Mucosa of stomach (tissue), 1 donor: ENCODE data around the gene STRC.
"Not testable (repeated sequence)": the region's sequence is repeated elsewhere in the genome, so short reads cannot be mapped to it uniquely, and the experiment has no call there.

Experiments used
- H3K27me3 ChIP-seq: one replicate; pipeline ENCODE4 v1.7.0; 2013; ENCODE audit warnings: mild to moderate bottlenecking, low read length; ENCODE audit not compliant: control insufficient read depth, insufficient read depth
- H3K36me3 ChIP-seq: one replicate; pipeline ENCODE4 v1.7.0; 2013; ENCODE audit warnings: low read length; ENCODE audit not compliant: control insufficient read depth, insufficient read depth
- H3K4me1 ChIP-seq: one replicate; pipeline ENCODE4 v1.7.0; 2013; ENCODE audit warnings: mild to moderate bottlenecking, low read length; ENCODE audit not compliant: control insufficient read depth, insufficient read depth
- H3K4me3 ChIP-seq: one replicate; pipeline ENCODE4 v1.7.0; 2013; ENCODE audit warnings: low read length
- H3K9ac ChIP-seq: one replicate; pipeline ENCODE4 v1.7.0; 2013; ENCODE audit warnings: mild to moderate bottlenecking, low read length, moderate library complexity
- H3K9me3 ChIP-seq: one replicate; pipeline ENCODE4 v1.7.0; 2013; ENCODE audit warnings: mild to moderate bottlenecking, low read length, moderate library complexity; ENCODE audit not compliant: control insufficient read depth
- donor health status: Pancreatic carcinoma.

STRC gene

DNA sequence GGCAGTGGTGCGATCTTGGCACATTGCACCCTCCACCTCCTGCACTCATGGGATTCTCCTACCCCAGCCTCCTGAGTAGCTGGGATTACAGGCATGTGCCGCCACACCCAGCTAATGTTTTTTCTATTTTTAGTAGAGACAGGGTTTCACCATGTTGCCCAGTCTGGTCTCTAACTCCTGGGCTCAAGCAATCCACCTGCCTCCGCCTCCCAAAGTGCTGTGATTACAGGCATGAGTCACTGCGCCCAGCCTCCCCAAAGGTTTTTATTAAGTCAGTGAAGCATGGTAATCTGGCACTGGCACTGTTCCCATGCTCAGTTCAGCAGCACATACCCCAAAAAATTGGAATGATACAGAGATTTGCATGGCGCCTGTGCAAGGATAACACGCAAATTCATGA, 16.4 kb downstream of the STRC start:
- H3K27me3 ChIP-seq, H3K4me1 ChIP-seq, H3K9me3 ChIP-seq, H3K9ac ChIP-seq, H3K4me3 ChIP-seq, H3K36me3 ChIP-seq: not testable (repeated sequence)

DNA sequence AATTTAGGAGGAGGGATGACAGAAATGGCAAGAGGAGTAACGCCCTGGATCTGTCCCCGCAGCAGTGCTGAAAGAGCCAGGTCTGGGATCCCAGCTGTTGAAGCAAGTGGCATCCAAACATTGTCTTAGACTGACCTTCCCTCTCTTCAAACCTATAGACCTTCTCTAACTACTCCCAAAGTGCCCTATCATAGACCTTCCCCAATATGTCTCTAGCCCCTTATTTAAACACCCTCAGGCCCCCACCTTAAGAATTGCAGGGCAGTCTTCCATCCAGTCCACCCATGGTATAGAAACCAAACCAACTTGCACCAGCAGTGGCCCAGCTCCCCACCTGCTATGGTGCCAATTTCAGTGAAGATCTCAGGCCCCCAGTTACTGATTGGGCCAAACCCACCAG, 18.4 kb downstream of the STRC start:
- not testable (repeated sequence) for H3K36me3 ChIP-seq, H3K4me1 ChIP-seq, H3K27me3 ChIP-seq, H3K9ac ChIP-seq, H3K4me3 ChIP-seq, H3K9me3 ChIP-seq

DNA sequence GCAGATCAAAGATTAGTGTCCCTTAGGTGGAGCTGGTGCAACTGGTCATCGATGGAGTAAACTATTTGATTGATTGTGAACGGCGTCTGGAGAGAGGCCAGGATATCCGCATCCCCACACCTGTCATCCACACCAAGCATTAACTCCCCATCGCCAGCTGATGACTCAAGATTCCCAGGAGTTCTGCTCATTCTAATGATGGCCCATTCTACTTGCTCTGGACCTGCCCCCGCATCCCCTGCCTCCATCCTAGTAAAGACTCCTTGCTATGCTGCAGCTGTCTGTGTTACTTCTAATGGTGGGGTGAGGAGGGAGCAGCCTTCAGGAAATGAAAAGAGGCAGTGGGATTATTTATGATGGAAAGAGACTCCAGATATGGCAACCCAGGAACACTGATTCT, 19.5 kb downstream of the STRC start:
- not testable (repeated sequence) for H3K27me3 ChIP-seq, H3K4me1 ChIP-seq, H3K36me3 ChIP-seq, H3K9me3 ChIP-seq, H3K9ac ChIP-seq, H3K4me3 ChIP-seq

DNA sequence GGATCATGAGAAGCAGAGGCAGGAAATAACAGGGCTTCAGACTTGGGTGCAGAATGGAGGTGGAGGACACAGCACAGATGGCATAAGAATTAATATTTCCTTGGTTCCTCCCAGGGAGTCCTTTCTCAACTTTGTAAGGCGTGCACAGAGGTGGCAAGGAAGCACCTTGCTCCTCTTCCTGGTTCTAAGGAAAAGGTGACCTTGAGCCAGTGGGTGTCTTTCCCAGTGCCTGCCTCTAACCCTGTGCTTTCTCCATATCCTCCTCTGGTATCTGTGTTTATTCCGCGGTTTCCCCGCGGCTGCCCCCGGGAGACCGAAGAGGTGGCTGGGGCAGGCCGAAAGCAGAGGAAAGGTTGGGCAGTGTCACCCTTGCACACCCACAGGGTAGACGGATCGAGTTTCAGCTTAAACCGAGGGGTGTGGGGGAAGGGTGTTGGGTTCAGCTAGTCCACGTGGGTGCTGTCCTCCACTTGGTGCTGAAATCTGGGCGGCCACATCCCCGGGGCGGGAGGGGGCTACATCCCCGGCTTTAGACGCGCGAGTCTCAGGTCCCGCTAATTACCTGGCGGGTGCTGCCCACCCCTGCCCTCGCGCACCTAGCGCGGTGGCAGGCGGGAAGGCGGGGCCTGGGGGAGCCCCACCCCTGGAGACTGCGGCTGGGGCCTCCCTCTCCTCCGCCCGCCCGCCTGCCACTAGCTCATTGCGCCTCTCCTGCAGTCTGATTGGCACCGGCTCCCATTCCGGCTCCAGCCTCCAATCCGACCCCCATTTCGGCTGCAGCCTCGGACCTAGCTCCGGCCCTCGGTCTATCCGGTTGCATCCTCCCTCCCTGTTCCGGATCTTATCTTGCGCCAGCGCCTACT, 25.0 kb downstream of the STRC start, which contains the start of gene CKMT1B:
Gene CKMT1B (plus strand): TSS at position 700 of the 863 bp plus-strand sequence. CDS start 192 bp downstream, outside the sequence.
- not testable (repeated sequence) for H3K9ac ChIP-seq, H3K9me3 ChIP-seq, H3K27me3 ChIP-seq, H3K4me1 ChIP-seq, H3K36me3 ChIP-seq, H3K4me3 ChIP-seq

DNA sequence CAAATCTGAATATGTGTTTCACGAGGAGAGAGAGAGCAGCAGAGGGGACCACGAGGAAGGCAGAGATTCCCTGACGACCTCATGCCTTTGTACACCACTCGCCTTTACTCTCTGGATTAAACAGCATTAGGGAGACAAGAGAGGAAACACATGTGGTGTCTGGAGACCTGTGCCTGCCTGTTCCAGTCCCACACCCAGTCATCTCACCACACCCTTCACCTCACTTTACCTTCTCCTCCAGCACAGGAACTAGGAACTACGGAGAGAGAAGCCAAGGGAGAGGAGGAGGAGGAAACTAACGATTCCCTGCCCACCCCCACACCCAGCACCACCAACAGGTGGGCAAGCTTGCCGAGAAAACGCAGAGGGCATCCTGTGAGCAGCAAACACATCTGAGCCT, 25.8 kb downstream of the STRC start:
- not testable (repeated sequence) for H3K27me3 ChIP-seq, H3K4me3 ChIP-seq, H3K9me3 ChIP-seq, H3K9ac ChIP-seq, H3K36me3 ChIP-seq, H3K4me1 ChIP-seq

DNA sequence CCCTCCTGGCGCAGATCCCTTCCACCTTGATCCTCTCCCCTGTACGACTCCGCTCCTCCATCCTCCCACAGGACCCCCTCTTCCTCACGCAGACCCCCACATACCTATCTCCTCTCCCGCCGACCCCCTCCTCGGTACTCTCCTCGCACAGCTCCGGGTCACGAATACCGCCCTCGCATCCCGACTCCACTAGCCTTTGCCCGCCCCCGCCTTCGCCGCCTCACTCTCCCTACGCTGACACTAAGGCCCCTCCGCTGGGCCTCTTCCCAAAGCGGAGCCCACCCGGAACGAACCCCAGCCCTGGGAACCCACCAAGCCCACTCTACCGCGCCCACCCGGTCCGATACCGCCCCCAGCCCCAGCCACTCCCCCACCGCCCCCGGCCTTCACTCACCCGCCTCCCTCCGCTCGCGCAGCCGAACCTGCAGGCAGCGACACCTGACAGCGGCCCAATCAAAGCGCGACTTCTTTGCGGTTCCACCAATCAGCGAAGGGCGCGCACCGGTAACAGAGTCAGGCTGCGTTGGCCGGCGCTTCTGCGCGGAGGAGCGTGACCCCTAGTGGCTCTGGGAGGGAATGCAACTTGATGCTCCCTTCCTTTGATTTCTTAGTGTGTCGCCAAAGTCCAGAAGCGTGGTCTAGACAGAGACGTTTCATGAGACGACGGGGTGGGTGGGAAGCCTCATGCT, 28.7 kb downstream of the STRC start, which contains the start of gene PPIP5K1:
Gene PPIP5K1 (minus strand): TSS at position 431 of the 689 bp plus-strand sequence. CDS start 5,704 bp downstream, outside the sequence.
- not testable (repeated sequence) for H3K36me3 ChIP-seq, H3K4me3 ChIP-seq, H3K4me1 ChIP-seq, H3K9me3 ChIP-seq, H3K9ac ChIP-seq, H3K27me3 ChIP-seq

DNA sequence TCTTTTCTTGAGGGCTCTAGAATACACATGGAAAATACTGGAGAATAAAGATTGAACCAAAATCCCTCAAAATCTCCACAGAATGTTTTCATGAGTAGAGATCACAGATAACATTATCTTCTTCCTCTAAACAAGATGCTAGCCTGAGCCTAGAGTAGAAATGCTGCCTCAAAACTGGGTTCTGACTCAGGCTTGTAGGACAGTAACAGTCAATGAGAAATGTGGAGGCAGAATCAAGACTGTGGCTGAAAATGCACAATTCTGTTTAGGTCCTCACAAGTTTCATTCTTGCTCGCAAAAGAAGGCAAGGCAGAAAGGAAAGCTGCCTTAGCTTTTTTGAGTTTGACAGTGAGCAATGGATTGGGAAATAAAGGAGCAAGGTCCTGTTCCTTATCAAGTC, 44.0 kb downstream of the STRC start:
- not testable (repeated sequence) for H3K4me3 ChIP-seq

DNA sequence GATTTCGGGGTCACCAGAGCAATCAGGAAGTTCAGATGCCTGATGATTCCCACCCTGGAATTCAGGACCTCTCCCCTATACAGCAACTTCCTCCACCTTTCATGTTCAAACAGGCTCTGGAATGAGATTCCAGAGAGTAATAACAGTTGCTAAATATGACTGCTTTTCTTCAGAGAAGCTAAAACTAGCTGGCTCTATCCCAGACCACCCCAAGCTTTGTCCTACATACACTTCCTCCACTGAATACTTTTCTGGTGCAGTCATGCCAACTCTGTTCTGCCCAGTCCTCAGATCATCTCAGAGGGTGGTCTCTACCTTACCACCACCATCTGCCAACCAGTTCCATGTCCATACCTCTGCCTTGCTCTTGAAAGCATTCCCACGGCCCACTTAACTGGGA, 52.0 kb downstream of the STRC start:
- H3K4me3 ChIP-seq, H3K9me3 ChIP-seq, H3K27me3 ChIP-seq, H3K4me1 ChIP-seq, H3K36me3 ChIP-seq, H3K9ac ChIP-seq: not testable (repeated sequence)

More for the DNA sequence above, 44.0 kb downstream of the STRC start:
- H3K9ac ChIP-seq, H3K36me3 ChIP-seq, H3K27me3 ChIP-seq, H3K4me1 ChIP-seq, H3K9me3 ChIP-seq: not testable (repeated sequence)

DNA sequence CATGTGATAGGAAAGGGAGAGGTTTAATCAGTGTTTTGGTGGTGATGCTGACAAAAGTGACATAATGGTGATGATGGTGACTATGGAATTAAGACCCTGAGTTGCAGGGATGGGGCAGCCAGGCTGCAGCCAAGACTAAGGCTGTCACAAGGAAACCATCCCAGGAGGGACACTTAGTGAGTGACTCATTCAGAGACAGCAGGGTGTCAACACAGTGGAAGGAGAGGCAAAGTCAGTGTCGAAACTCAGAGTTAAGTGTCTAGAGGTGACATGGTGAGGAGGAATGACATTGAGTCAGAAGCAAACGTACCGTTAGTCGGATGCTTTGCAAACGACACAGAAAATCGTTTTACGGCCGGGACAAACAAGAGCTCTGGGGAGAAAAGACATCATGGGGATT, 54.8 kb downstream of the STRC start:
- not testable (repeated sequence) for H3K9me3 ChIP-seq, H3K9ac ChIP-seq, H3K27me3 ChIP-seq, H3K36me3 ChIP-seq, H3K4me1 ChIP-seq, H3K4me3 ChIP-seq

DNA sequence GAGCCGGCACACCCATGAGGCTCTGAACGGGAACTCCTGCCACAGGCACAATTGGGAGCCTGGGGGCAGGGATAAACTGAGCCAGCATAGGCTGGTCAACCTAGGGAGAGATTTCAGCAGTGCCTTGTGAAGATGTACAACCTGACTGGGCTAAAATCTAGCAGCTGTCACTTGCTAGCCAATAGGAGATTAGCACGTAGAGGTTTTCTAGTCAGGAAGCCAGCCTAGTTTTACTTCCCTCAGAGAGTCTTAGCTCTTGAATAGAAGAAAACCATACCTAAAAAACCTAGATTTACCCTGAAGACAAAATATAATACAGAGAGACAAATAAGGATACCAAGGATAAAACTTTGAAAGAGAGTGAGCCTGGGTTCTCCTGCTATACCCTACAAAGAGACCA, 55.8 kb downstream of the STRC start:
- not testable (repeated sequence) for H3K9ac ChIP-seq, H3K4me1 ChIP-seq, H3K27me3 ChIP-seq, H3K9me3 ChIP-seq, H3K36me3 ChIP-seq, H3K4me3 ChIP-seq

DNA sequence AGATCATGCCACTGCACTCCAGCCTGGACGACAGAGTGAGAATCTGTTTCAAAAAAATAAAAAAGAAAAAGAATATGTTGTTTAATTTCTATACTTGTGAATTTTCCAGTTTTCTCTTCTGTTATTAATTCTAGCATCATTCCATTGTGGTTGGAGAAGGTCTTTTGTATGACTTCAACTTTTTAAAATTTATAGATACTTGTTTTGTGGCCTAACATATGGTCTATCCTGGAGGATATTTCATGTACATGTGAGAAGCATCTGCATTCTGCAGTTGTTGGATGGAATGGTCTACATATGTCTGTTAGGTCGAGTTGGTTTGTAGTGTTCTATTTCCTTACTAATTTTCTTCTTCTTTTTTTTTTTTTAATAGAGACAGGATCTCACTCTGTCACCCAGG, 65.6 kb downstream of the STRC start:
- Histone ChIP-seq H3K4me3 (no peak overlapping the region), H3K9me3 (no peaks in the 10 kb centered on the region), H3K36me3 (no peaks in the 10 kb centered on the region), H3K4me1 (no peaks in the 10 kb centered on the region), H3K27me3 (no peaks in the 10 kb centered on the region), H3K9ac (no peak overlapping the region)

DNA sequence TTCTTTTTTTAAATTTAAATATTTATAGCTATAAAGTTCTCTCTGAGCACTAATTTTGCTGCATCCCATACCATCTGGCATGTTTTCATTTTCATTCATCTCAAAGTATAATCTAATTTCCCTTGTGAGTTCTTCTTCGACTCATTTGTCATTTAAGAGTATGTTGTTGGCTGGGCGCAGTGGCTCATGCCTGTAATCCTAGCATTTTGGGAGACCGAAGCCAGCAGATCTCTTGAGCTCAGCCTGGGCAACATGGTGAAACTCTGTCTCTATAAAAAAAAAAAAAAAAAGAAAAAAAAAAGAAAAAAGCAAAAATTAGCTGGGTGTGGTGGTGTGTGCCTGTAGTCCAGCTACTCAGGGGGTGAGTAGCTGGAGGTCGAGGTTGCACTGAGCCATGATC, 66.3 kb downstream of the STRC start:
- no peaks in the 10 kb centered on the region for H3K27me3 ChIP-seq
- H3K9me3 ChIP-seq = no peaks in the 10 kb centered on the region
- no peak overlapping the region for H3K9ac ChIP-seq
- no peaks in the 10 kb centered on the region for H3K4me1 ChIP-seq
- no peak overlapping the region for H3K4me3 ChIP-seq
- H3K36me3 ChIP-seq = no peaks in the 10 kb centered on the region
